OCI-LY1 (cell line): ENCODE data around the gene DYNC1I1.

ENCODE experiments used
- H2AFZ ChIP-seq: fragments of 200-600 bp; sonication (generic), shearing (Covaris generic); 2 replicates; pipeline ENCODE4 v1.6.0; 2014; ENCODE audit warnings: antibody characterized with exemption, mild to moderate bottlenecking, low read length
- H3F3A ChIP-seq: fragments of 200-600 bp; sonication (generic), shearing (Covaris generic); 2 replicates; pipeline ENCODE4 v1.6.0; 2014; ENCODE audit warnings: mild to moderate bottlenecking, antibody characterized with exemption, low read length, moderate library complexity; ENCODE audit not compliant: insufficient read depth
- H3K27ac ChIP-seq: fragments of 200-600 bp; sonication (generic); 2 replicates; pipeline ENCODE4 v1.5.1; 2014; ENCODE audit warnings: low read length, mixed run types, mild to moderate bottlenecking, low read depth; ENCODE audit not compliant: poor library complexity, severe bottlenecking
- H3K27me3 ChIP-seq: fragments of 200-600 bp; sonication (generic); 2 replicates; pipeline ENCODE4 v1.6.0; 2014; ENCODE audit warnings: antibody characterized with exemption, mild to moderate bottlenecking, low read length, moderate library complexity; ENCODE audit not compliant: insufficient read depth
- H3K36me3 ChIP-seq: fragments of 200-600 bp; sonication (generic); 2 replicates; pipeline ENCODE4 v1.6.1; 2014; ENCODE audit warnings: mild to moderate bottlenecking, antibody characterized with exemption, low read length, moderate library complexity, mixed read lengths; ENCODE audit not compliant: insufficient read depth
- H3K4me1 ChIP-seq: fragments of 200-600 bp; sonication (generic); 2 replicates; pipeline ENCODE4 v1.5.1; 2014; ENCODE audit warnings: mild to moderate bottlenecking, low read length, moderate library complexity; ENCODE audit not compliant: insufficient read depth, severe bottlenecking
- H3K4me2 ChIP-seq: fragments of 200-600 bp; sonication (generic), shearing (Covaris generic); 2 replicates; pipeline ENCODE4 v1.6.1; 2014; ENCODE audit warnings: low read length
- H3K4me3 ChIP-seq: fragments of 200-600 bp; sonication (generic); 2 replicates; pipeline ENCODE4 v1.5.1; 2014; ENCODE audit warnings: low read length, low read depth, mild to moderate bottlenecking, mixed read lengths; ENCODE audit not compliant: poor library complexity, severe bottlenecking
- H3K79me2 ChIP-seq: fragments of 200-600 bp; shearing (Covaris generic); 2 replicates; pipeline ENCODE4 v1.6.1; 2016; ENCODE audit warnings: mixed run types, low read length, mixed read lengths; ENCODE audit not compliant: insufficient read depth
- H3K9ac ChIP-seq: fragments of 200-600 bp; sonication (generic), shearing (Covaris generic); 2 replicates; pipeline ENCODE4 v1.6.1; 2014; ENCODE audit warnings: mild to moderate bottlenecking, low read length, mixed read lengths
- H3K9me2 ChIP-seq: fragments of 200-600 bp; sonication (generic), shearing (Covaris generic); 2 replicates; pipeline ENCODE4 v1.6.1; 2014; ENCODE audit warnings: low read depth, mild to moderate bottlenecking, low read length, mixed read lengths
- H3K9me3 ChIP-seq: fragments of 200-600 bp; shearing (Covaris generic); 2 replicates; pipeline ENCODE4 v1.6.1; 2014; ENCODE audit warnings: low read length, mixed read lengths
- H4K20me1 ChIP-seq: fragments of 200-600 bp; sonication (generic), shearing (Covaris generic); 2 replicates; pipeline ENCODE4 v1.6.0; 2016; ENCODE audit warnings: mild to moderate bottlenecking, low read length; ENCODE audit not compliant: insufficient read depth
- EZH2 ChIP-seq: fragments of 200-600 bp; sonication (generic), shearing (Covaris generic); IDR thresholded peaks from 2 replicates; pipeline ENCODE4 v1.8.0; 2017; ENCODE audit warnings: borderline replicate concordance, mixed run types, mild to moderate bottlenecking, antibody characterized with exemption, low read length, moderate library complexity, mixed read lengths
- TF ChIP-seq, protein P1 (sequence below): fragments of 200-600 bp; sonication (generic), shearing (Covaris generic); IDR thresholded peaks from 2 replicates; pipeline ENCODE4 v1.5.1; 2017; ENCODE audit warnings: mild to moderate bottlenecking, antibody characterized with exemption, low read length, moderate library complexity, mixed read lengths

The DYNC1I1 gene

DNA sequence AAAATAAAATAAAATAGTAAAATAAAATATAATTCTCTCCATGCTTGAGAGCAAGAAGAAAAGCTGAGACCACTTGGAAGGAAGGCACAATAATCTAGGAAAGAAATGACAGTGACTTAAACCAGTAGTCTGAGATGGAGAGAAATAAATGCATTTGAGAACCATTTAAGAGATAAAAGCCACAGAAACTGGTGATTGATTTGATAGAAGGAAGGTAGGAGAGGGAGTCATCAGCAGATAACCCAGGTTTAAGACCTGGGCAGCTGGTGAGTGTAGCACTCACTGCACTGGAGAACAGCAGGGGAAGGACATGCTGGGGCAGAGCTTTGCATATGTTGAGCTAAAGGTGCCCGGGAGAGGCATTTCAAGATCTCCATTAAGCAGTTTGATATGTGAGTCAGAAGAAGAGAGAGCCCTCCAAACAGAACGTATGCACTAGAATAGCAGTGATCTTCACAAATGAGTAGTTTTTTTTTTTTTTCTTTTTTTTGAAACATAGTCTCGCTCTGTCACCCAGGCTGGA is 268.0 kb downstream of the DYNC1I1 start:
- Histone ChIP-seq H3K4me3 (no peak overlapping the region), H2AFZ (no peak overlapping the region), H3K27me3 (no peaks in the 10 kb centered on the region), H3K36me3 (no peaks in the 10 kb centered on the region), H3K4me1 (no peaks in the 10 kb centered on the region), H3K9me3 (no peaks in the 10 kb centered on the region), H3K79me2 (no peaks in the 10 kb centered on the region), H4K20me1 (no peaks in the 10 kb centered on the region), H3K27ac (no peak overlapping the region), H3F3A (no peaks in the 10 kb centered on the region), H3K9me2 (no peaks in the 10 kb centered on the region), H3K9ac (no peak overlapping the region), H3K4me2 (no peak overlapping the region)
- TF ChIP-seq, protein P1, sequence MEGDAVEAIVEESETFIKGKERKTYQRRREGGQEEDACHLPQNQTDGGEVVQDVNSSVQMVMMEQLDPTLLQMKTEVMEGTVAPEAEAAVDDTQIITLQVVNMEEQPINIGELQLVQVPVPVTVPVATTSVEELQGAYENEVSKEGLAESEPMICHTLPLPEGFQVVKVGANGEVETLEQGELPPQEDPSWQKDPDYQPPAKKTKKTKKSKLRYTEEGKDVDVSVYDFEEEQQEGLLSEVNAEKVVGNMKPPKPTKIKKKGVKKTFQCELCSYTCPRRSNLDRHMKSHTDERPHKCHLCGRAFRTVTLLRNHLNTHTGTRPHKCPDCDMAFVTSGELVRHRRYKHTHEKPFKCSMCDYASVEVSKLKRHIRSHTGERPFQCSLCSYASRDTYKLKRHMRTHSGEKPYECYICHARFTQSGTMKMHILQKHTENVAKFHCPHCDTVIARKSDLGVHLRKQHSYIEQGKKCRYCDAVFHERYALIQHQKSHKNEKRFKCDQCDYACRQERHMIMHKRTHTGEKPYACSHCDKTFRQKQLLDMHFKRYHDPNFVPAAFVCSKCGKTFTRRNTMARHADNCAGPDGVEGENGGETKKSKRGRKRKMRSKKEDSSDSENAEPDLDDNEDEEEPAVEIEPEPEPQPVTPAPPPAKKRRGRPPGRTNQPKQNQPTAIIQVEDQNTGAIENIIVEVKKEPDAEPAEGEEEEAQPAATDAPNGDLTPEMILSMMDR: no peak
- no peak for TF ChIP-seq EZH2

DNA sequence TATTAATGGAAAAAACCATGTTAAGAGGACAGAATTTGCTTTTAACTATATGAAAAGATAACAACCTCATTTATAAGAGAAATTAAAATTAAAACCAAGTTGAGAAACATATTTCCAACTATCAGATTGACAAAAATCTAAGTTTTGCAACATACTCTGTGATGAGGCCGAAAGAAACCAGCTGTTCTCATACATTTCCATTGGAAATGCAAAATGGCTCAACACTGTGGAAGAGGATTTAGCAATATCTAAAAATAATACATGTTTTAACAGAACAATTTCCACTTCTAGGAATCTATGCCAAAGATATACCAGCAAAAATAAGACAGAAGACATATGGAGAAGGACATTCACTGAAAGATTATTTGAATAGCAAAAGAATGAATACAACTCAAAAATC is 268.8 kb downstream of the DYNC1I1 start:
- Histone ChIP-seq H3K36me3 (no peaks in the 10 kb centered on the region), H4K20me1 (no peaks in the 10 kb centered on the region), H3K9me3 (no peaks in the 10 kb centered on the region), H3K9me2 (no peaks in the 10 kb centered on the region), H2AFZ (no peak overlapping the region), H3K4me1 (no peaks in the 10 kb centered on the region), H3K9ac (no peak overlapping the region), H3K79me2 (no peaks in the 10 kb centered on the region), H3K4me3 (no peak overlapping the region), H3K27ac (no peak overlapping the region), H3K4me2 (no peak overlapping the region), H3F3A (no peaks in the 10 kb centered on the region), H3K27me3 (no peaks in the 10 kb centered on the region)
- no peak for TF ChIP-seq EZH2
- TF ChIP-seq, protein P1: no peak

- H3K79me2 ChIP-seq: no peaks in the 10 kb centered on the region
- H3F3A ChIP-seq: no peaks in the 10 kb centered on the region
- H2AFZ ChIP-seq: no peak overlapping the region
- no peaks in the 10 kb centered on the region for H3K27me3 ChIP-seq
- no peaks in the 10 kb centered on the region for H3K36me3 ChIP-seq
- H4K20me1 ChIP-seq: no peaks in the 10 kb centered on the region
- no peak overlapping the region for H3K4me3 ChIP-seq
- no peaks in the 10 kb centered on the region for H3K9me2 ChIP-seq
- H3K4me1 ChIP-seq: no peaks in the 10 kb centered on the region
- H3K4me2 ChIP-seq: no peak overlapping the region
- TF ChIP-seq EZH2: no peak
- TF ChIP-seq, protein P1: no peak
- no peak overlapping the region for H3K9ac ChIP-seq
- no peaks in the 10 kb centered on the region for H3K9me3 ChIP-seq
- no peak overlapping the region for H3K27ac ChIP-seq
Measured at GRCh38 chr7:96045181-96045580, 272.8 kb downstream of the DYNC1I1 start.
